HG02588 (cell line): ENCODE data around the gene TCEAL4.
"Not testable (repeated sequence)": the region's sequence is repeated elsewhere in the genome, so short reads cannot be mapped to it uniquely, and the experiment has no call there.

Source experiments
- ATAC-seq: cut with Tn5 transposase; IDR thresholded peaks from one replicate; pipeline ENCODE4 v1.9.1; 2021; ENCODE audit warnings: mild to moderate bottlenecking, moderate library complexity; ENCODE audit not compliant: unreplicated experiment

TCEAL4 gene

GRCh38 chrX:103586659-103587058, 1.3 kb downstream of the TCEAL4 start:
- no peak for ATAC-seq

DNA sequence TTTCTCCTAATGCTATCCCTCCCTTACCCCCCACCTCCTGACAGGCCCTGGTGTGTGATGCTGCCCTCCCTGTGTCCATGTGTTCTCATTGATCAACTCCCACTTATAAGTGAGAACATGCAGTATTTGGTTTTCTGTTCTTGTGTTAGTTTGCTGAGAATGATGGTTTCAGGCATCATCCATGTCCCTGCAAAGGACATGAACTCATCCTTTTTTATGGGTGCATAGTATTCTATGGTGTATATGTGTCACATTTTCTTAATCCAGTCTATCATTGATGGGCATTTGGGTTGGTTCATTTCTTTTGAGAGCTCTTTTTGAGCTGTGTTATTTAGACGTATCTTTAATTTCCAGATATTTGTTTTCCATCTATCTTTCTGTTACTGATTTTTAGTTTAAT, 7.0 kb downstream of the TCEAL4 start:
- ATAC-seq, result not testable (repeated sequence)

- ATAC-seq, result not testable (repeated sequence)
Measured at GRCh38 chrX:103595202-103595601, 9.9 kb downstream of the TCEAL4 start.

DNA sequence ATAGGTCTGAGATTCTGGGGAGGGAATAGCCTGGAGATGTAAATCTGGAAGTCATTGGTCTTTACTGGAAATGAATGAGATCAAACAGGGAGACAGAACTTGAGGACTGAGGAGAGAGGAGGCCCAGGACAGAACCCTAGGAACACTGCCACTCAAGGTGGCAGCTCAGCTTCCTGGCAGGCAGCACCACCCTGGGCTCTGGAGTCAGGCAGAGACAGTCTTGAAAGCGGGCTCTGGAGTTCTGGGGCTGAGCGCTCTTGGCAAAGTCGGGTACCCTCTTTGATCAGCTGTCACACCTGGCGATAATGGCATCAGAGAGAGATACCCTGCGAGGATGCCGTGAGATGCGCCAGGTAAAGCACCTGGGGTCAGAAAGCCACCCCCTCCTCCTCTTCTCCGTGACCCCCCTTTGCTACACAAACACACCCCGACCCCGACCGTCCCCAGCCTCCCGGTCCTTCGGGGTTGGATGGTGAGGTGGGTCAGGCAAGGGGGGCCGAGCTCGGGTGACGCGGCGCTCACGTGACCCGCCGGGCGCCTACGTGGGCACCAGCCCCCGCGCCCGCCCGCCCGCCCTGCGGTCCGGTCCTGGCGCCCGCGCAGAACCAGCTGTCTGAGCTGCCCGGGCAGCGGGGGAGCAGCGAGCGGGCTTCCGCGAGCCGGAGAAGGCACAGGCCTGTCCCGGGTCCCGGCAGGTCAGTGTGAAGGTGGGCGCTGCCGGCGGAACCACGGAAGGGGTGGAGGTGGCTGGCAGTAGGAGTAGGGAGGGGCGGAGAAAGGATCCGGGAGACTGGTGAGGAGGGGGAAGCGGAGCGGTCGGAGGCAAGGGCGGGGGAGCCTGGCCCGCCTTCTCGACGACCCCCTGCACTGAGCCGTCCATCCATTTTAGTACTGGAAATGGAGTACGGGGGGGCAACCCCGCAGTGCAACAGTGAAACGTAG, 22.3 kb downstream of the TCEAL4 start, which contains the start of gene TCEAL3:
Gene TCEAL3, plus strand, starts transcription at position 600 of the 942 bp plus-strand sequence. CDS start 1,102 bp downstream, outside the sequence.
- peak; percentile 85 for ATAC-seq

- ATAC-seq, result peak; percentile 24
Measured at GRCh38 chrX:103608306-103608963, 23.1 kb downstream of the TCEAL4 start.

DNA sequence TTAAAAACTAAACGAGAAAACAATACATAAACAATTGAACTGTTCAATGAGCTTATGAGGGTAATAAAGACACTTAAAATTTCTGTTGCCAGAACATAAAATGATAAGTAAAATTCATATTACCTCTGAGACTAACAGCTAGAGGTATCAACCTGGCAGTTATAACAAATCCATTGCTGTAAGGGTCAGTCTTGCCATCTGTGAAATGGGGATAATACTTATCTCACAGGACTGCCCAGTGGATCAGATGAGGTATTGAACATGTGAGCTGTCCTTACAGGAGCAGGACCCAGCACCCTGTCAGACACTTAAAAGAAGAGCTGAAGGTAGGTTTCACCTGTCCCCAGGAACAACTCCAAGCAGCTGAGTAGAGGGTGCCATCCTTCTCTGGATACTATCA, 25.0 kb downstream of the TCEAL4 start:
- ATAC-seq, result no peak

DNA sequence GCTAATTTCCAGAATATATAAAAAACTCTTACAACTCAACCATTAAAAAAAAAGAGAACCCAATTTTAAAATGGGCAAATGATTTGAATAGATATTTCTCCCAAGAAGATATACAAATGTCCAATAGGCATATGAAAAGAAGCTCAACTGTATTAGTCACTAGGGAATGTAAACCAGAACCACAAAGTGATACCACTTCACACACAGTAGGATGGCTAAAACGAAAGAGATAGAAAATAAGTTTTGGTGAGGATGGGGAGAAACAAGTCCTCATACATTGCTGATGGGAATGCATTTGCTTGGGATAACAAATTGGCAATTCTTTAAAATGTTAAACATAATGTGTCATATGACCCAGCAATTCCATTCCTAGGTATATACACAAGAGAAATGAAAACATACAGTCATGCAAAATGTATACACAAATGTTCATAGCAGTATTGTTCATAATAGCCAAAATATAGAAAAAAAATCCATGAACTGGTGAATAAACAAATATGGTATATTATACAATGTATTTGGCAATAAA, 28.1 kb downstream of the TCEAL4 start:
- no peak for ATAC-seq

GRCh38 chrX:103614999-103615398, 29.7 kb downstream of the TCEAL4 start:
- ATAC-seq, result no peak

DNA sequence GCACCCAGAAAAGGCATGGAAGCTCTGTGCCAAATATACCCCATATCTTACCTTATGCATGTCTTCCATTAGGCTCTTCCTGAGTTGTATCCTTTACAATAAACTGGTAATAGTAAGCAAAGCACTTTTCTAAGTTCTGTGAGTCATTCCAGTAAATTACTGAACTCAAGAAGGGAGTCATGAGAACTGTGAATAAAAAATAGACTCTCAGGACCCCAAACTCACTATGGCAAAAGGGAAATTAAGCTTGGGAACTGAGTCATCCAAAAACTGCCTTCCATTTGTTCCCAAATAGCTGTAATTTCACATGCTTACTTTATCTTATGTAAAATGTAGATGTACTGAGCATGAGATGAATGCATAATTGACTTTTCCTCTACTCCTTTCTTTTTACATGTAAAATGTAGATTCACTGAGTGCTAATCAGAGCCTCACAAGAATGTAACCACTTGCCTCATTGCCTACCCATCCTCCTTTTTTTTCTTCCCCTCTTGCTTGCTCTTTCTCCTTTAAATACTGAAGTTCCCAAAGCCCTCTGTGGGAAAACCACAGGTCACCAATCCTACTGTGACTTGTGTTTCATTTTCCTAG, 30.6 kb downstream of the TCEAL4 start:
- ATAC-seq, result no peak

DNA sequence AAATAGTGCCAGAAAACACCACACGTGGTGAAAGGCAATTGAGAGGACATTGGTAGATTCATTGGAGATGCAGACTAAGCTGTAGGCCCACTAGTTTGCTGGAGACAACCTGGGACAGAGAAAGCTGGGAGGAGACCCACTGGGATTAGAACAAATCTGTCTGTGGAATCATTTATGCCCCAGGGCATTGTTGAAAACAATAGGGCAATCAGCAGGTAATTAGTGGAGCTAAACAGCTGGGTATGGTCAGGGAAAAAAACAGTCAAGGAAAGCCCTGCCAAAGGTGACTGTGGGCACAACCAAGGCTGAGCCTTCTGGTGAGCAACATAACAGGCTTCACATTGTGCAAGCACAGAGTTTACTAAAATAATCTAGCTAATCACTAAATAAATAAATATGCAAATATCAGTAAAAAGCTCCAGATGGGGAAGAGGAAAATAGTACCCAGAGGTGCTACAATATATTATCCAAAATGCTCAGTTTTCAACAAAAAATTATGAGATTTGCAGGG, 31.4 kb downstream of the TCEAL4 start:
- no peak for ATAC-seq

DNA sequence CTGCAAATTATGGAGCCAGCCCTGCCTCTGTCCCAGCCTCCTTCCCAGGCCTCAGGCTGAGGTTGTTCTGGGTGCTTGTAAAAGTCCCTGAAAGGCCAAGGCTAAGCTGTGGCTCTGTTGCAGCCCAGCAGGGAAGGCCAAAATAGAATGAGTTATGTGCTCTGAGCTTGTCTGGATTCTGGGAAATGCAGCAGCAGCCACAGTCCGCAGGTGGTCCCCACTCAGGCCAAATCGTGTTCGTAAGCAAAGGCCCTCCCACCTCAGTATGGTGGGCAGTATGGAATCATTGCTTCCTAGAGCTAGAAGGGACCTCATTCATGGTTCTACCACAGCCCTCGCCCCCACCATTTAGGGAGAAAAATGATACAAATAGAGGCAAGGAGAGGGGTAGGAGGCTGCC, 38.8 kb downstream of the TCEAL4 start:
- no peak for ATAC-seq

- no peak for ATAC-seq
Measured at GRCh38 chrX:103626855-103627254, 41.5 kb downstream of the TCEAL4 start.

- peak; percentile 74 for ATAC-seq
Measured at GRCh38 chrX:103628386-103629317, 43.3 kb downstream of the TCEAL4 start, which contains the start of gene TCEAL1. TSS of gene TCEAL1 (plus strand) at chrX:103628975. CDS start at chrX:103629917, 942 bp downstream.

GRCh38 chrX:103629318-103630170, 44.2 kb downstream of the TCEAL4 start:
- ATAC-seq, result peak; percentile 43

GRCh38 chrX:103630171-103630511, 44.8 kb downstream of the TCEAL4 start:
- no peak for ATAC-seq

GRCh38 chrX:103631145-103631544, 45.8 kb downstream of the TCEAL4 start:
- no peak for ATAC-seq

DNA sequence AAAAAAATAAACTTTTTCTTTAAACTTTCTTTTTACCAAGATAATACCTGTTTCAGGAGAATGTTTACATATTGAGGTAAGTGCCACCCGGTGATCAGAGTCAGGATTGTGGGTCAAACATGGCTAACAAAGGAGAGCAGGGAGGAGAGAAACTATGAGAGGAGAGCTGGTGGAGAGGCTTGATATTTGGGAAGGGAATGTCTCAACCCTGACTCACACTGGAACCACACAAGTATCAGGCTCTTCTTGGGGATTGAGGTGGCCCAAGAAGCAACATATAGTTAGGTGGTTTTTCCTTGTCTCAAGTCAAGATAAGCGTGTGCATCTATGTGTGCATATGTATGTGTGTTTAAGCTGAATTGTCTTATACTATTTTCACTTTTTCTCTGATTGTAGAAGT, 50.1 kb downstream of the TCEAL4 start:
- ATAC-seq, result no peak
